ENCODE results near the gene WDR91.

DNA sequence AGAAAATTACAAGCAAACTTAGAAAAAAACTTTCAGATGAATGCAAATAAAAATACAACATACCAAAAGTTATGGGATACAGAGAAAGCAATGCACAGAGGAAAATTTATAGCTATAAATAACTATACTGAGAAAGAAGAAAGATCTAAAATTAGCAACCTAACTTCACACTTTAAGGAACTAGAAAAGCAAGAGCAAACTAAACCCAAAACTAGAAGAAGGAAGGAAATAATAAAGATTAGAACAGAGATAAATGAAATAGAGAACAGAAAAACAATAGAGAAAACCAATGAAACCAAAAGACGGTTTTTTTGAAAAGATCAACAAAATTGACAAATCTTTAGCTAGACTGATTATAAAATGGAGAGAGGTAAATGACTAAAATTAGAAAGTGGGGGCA is 12.7 kb upstream of the WDR91 start:
- TF ChIP-seq SUZ12 (IDR thresholded peaks at IDR 0.05; ENCODE audit: extremely low read depth, insufficient read depth, insufficient read length): no peak
- no peak for TF ChIP-seq YY1 (IDR thresholded peaks at IDR 0.05; ENCODE audit: insufficient read depth, insufficient read length)
- TF ChIP-seq ZNF274 (IDR thresholded peaks at IDR 0.05; ENCODE audit: low read depth, low read length): no peak

All from NT2/D1 (cell line).